Panc1 (cell line): ENCODE results near the gene CLIC4. TPM values are rescaled to one million over a fixed set of nuclear protein-coding genes. Genes with fewer than 3 reads are reported as not detected.

Experiments
- ATAC-seq: fragments of 200-7000 bp; cut with Tn5 transposase; 2 replicates; pipeline ENCODE4 v1.9.1; 2020; ENCODE audit warnings: mild to moderate bottlenecking, moderate library complexity
- BruUV-seq: library from RNA; stranded (reverse); fragments of 400-500 nt; replicated peaks from 2 replicates; lab custom pipeline; 2021; lab: Mats Ljungman, UMichigan
- CTCF ChIA-PET: fragments of 300-600 bp; sonication (Branson Sonifier 250); formaldehyde crosslinking; loops from one replicate; lab custom pipeline; 2022; ENCODE audit warnings: antibody characterized with exemption; lab: Charles Lee
- POLR2A ChIA-PET: fragments of 300-600 bp; sonication (Branson Sonifier 250); formaldehyde crosslinking; loops from one replicate; lab custom pipeline; 2022; ENCODE audit warnings: antibody characterized with exemption; lab: Charles Lee
- DNase-seq: peaks from one replicate; pipeline ENCODE4 v3.0.0-alpha.2; 2010; ENCODE audit warnings: low read depth, low spot score
- H3K27ac ChIP-seq: 2 replicates; pipeline ENCODE4 v1.5.1; 2011; ENCODE audit warnings: mild to moderate bottlenecking, low read length, inconsistent platforms
- H3K27me3 ChIP-seq: fragments of 200-500 bp; sonication (Bioruptor generic); 2 replicates; pipeline ENCODE4 v1.6.0; 2014; ENCODE audit warnings: low read length, inconsistent platforms; ENCODE audit not compliant: control insufficient read depth, insufficient read depth
- H3K36me3 ChIP-seq: fragments of 200-500 bp; sonication (Bioruptor generic); 2 replicates; pipeline ENCODE4 v1.5.1; 2014; ENCODE audit warnings: inconsistent platforms, mild to moderate bottlenecking, low read length, moderate library complexity; ENCODE audit not compliant: control insufficient read depth, insufficient read depth
- H3K4me1 ChIP-seq: 2 replicates; pipeline ENCODE4 v1.5.1; 2011; ENCODE audit warnings: inconsistent platforms, mild to moderate bottlenecking, low read length, moderate library complexity; ENCODE audit not compliant: control insufficient read depth, insufficient read depth
- H3K4me3 ChIP-seq, 2 experiments: 2 replicates each; pipeline ENCODE4 v1.5.1; 2011 to 2012; ENCODE audit warnings: low read depth in 2 of 2, low read length in 2 of 2, mild to moderate bottlenecking in 2 of 2, inconsistent platforms in 1 of 2, moderate library complexity in 1 of 2
- H3K9me3 ChIP-seq: fragments of 200-500 bp; sonication (Bioruptor generic); 2 replicates; pipeline ENCODE4 v1.5.1; 2014; ENCODE audit warnings: low read depth, mild to moderate bottlenecking, inconsistent platforms, low read length, moderate library complexity; ENCODE audit not compliant: control insufficient read depth, insufficient read depth
- POLR2AphosphoS5 ChIP-seq: IDR thresholded peaks from 2 replicates; pipeline ENCODE4 v1.6.1; 2012; ENCODE audit warnings: mild to moderate bottlenecking, low read depth, low read length, moderate library complexity
- SIN3A ChIP-seq: IDR thresholded peaks from 2 replicates; pipeline ENCODE4 v1.6.1; 2012; ENCODE audit warnings: low read depth, mild to moderate bottlenecking, low read length, moderate library complexity, borderline replicate concordance; ENCODE audit not compliant: insufficient read depth
- TCF7L2 ChIP-seq: IDR thresholded peaks from 2 replicates; pipeline ENCODE4 v1.6.1; 2011; ENCODE audit warnings: mild to moderate bottlenecking, low read depth, low read length, inconsistent platforms
- in situ Hi-C: cut with HindIII; loops from 2 replicates; pipeline ENCODE4 v1.10.0; 2016; ENCODE audit warnings: low sequenced_read_pairs, low pct_unique_long_range_greater_than_20kb
- intact Hi-C: fragments of 100-400 bp; cut with micrococcal nuclease; formaldehyde crosslinking; loops from one replicate; pipeline ENCODE4 v1.10.0; 2022; ENCODE audit not compliant: unreplicated experiment
- total RNA-seq: library from RNA; stranded (reverse); gene quantifications from one replicate; pipeline ENCODE4 v1.2.1, GENCODE V29; 2021; ENCODE audit not compliant: unreplicated experiment
- TF ChIP-seq, protein P1 (sequence below), 2 experiments: IDR thresholded peaks; 2 replicates each; pipeline ENCODE4 v1.6.1; 2011 to 2012; ENCODE audit warnings: low read depth in 2 of 2, control low read depth in 1 of 2, low read length in 1 of 2, mild to moderate bottlenecking in 1 of 2, moderate library complexity in 1 of 2; ENCODE audit not compliant: insufficient read depth in 1 of 2
- TF ChIP-seq, protein P2 (sequence below): fragments of 450-650 bp; IDR thresholded peaks from 2 replicates; pipeline ENCODE4 v1.5.1; 2017; ENCODE audit warnings: mild to moderate bottlenecking

CLIC4 gene
- total RNA-seq, 1 experiment from 2014 or later, result 123 TPM

DNA sequence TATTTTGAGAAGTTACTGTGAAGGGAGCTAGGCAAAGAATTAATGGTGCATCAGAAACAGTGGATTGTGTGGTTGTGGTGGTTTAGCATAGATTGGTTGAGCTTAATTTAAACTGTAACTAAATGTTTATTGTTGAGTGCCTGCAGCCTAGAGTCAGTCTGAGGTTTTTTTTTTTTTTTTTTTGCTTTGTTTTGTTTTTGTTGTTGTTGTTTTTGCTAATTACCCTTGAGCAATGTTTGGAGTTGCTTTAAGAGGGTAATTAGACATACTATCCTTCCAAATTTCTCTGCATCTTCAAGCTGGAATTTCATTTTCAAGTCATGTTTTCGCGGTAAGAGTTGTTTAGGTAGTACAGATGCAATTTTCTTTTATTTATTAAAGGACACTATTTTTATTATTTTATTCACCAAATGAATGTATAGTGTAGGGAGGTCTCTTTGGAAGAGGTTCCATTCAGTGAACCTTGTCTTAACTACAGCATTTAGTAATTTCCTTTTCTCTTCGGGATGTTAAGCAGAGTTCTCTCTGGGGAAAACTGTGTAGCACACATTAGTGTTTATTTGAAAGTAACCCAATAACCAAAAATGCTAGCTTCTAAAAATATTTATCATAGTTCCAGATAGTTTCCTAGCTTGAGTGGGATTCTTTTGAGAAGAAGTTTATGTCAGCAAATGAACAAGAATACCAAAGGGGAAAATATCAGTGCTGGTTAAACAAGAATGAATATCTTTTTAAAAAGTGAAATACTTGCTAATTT lies 82.3 kb downstream of the CLIC4 start:
- peaks cover 3% of the 10 kb centered on the region; the same call in 1 of the 2 replicates for H3K4me1 ChIP-seq

DNA sequence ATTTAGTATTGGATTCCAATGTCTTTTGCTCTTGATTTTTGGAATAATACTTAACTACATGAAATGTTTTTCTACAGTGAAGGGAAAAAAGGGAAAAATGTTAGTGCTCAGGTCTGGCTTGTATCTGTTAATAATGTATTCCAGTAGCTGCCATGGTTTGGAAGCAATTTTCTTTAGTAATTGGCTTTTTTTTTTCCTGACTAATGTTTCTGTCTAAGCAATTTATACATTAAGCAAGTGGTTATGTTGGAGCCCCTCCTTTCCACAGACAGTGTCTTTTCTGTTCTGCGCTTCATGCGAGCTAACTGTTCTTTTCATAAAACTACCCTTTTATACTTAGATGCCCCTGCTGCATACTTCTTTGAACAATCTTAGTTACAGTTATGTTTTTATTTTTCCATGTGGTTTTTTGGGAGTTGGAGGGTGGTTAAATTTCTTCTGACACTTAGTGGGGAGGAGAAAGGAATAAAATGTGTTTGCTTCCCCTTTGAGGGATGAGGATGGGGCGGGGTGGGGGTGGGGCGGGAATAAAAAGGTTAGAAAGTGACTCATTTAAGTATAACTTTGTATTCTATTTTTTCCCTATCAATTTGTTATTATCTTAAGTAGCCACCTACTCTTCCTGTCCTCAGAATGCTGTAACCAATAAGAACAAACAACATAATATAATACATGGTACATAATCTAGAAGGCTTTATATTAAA lies 83.1 kb downstream of the CLIC4 start:
- ChIA-PET POLR2A (no interaction called here), CTCF (no interaction called here)
- Histone ChIP-seq H3K36me3 (no peaks in the 10 kb centered on the region; the same call in none of the 2 replicates), H3K4me1 (peaks cover 3% of the 10 kb centered on the region; the same call in 1 of the 2 replicates), H3K27ac (no peak overlapping the region), H3K9me3 (no peaks in the 10 kb centered on the region), H3K27me3 (no peaks in the 10 kb centered on the region), H3K4me3 (no peak overlapping the region)
- intact Hi-C loops, result no loop called here
- in situ Hi-C loops, result no loop called here
- DNase-seq (no peak), ATAC-seq (no peak)
- no TSS peak for BruUV-seq
- TF ChIP-seq, protein P1, sequence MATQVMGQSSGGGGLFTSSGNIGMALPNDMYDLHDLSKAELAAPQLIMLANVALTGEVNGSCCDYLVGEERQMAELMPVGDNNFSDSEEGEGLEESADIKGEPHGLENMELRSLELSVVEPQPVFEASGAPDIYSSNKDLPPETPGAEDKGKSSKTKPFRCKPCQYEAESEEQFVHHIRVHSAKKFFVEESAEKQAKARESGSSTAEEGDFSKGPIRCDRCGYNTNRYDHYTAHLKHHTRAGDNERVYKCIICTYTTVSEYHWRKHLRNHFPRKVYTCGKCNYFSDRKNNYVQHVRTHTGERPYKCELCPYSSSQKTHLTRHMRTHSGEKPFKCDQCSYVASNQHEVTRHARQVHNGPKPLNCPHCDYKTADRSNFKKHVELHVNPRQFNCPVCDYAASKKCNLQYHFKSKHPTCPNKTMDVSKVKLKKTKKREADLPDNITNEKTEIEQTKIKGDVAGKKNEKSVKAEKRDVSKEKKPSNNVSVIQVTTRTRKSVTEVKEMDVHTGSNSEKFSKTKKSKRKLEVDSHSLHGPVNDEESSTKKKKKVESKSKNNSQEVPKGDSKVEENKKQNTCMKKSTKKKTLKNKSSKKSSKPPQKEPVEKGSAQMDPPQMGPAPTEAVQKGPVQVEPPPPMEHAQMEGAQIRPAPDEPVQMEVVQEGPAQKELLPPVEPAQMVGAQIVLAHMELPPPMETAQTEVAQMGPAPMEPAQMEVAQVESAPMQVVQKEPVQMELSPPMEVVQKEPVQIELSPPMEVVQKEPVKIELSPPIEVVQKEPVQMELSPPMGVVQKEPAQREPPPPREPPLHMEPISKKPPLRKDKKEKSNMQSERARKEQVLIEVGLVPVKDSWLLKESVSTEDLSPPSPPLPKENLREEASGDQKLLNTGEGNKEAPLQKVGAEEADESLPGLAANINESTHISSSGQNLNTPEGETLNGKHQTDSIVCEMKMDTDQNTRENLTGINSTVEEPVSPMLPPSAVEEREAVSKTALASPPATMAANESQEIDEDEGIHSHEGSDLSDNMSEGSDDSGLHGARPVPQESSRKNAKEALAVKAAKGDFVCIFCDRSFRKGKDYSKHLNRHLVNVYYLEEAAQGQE (IDR thresholded peaks at IDR 0.05; ENCODE audit: insufficient read depth in 1 of 2, low read depth in 2 of 2, low read length in 1 of 2), result no peak
- TF ChIP-seq TCF7L2 (no peak), POLR2AphosphoS5 (no peak), SIN3A (no peak)
- TF ChIP-seq, protein P2, sequence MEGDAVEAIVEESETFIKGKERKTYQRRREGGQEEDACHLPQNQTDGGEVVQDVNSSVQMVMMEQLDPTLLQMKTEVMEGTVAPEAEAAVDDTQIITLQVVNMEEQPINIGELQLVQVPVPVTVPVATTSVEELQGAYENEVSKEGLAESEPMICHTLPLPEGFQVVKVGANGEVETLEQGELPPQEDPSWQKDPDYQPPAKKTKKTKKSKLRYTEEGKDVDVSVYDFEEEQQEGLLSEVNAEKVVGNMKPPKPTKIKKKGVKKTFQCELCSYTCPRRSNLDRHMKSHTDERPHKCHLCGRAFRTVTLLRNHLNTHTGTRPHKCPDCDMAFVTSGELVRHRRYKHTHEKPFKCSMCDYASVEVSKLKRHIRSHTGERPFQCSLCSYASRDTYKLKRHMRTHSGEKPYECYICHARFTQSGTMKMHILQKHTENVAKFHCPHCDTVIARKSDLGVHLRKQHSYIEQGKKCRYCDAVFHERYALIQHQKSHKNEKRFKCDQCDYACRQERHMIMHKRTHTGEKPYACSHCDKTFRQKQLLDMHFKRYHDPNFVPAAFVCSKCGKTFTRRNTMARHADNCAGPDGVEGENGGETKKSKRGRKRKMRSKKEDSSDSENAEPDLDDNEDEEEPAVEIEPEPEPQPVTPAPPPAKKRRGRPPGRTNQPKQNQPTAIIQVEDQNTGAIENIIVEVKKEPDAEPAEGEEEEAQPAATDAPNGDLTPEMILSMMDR, result no peak

More for the DNA sequence above, 82.3 kb downstream of the CLIC4 start:
- TSS peak; percentile 52 for BruUV-seq
- H3K9me3 ChIP-seq, result no peaks in the 10 kb centered on the region
- POLR2A ChIA-PET, result interaction anchor here (0.6 to 0.7 kb wide), 2 partner anchors 21 to 302 kb away, joined by 4 to 11 read pairs; no protein-coding TSS in a partner anchor
- H3K36me3 ChIP-seq, result no peaks in the 10 kb centered on the region; the same call in none of the 2 replicates
- DNase-seq (no peak), ATAC-seq (no peak)
- no peak overlapping the region for H3K27ac ChIP-seq
- H3K27me3 ChIP-seq, result no peaks in the 10 kb centered on the region
- CTCF ChIA-PET, result interaction anchor here (0.6 to 1.1 kb wide), 2 partner anchors 105 to 139 kb away, joined by 4 to 10 read pairs; no protein-coding TSS in a partner anchor
- intact Hi-C loops (no loop called here), in situ Hi-C loops (no loop called here)
- no peak overlapping the region for H3K4me3 ChIP-seq
- TF ChIP-seq, protein P1 (IDR thresholded peaks at IDR 0.05; ENCODE audit: insufficient read depth in 1 of 2, low read depth in 2 of 2, low read length in 1 of 2), result no peak
- TF ChIP-seq POLR2AphosphoS5 (no peak), TCF7L2 (no peak), SIN3A (no peak)
- TF ChIP-seq, protein P2, result no peak
